Hair follicular keratinocyte (primary cell): ENCODE data around the gene RC3H1. TPM values are rescaled to one million over a fixed set of nuclear protein-coding genes. Genes with fewer than 3 reads are reported as not detected.

Experiments used
- total RNA-seq: library from RNA; depleted of rRNA; stranded (reverse); fragments of >200 nt; gene quantifications from 2 replicates; pipeline ENCODE4 v1.2.3, GENCODE V29; 2015

The RC3H1 gene, protein sequence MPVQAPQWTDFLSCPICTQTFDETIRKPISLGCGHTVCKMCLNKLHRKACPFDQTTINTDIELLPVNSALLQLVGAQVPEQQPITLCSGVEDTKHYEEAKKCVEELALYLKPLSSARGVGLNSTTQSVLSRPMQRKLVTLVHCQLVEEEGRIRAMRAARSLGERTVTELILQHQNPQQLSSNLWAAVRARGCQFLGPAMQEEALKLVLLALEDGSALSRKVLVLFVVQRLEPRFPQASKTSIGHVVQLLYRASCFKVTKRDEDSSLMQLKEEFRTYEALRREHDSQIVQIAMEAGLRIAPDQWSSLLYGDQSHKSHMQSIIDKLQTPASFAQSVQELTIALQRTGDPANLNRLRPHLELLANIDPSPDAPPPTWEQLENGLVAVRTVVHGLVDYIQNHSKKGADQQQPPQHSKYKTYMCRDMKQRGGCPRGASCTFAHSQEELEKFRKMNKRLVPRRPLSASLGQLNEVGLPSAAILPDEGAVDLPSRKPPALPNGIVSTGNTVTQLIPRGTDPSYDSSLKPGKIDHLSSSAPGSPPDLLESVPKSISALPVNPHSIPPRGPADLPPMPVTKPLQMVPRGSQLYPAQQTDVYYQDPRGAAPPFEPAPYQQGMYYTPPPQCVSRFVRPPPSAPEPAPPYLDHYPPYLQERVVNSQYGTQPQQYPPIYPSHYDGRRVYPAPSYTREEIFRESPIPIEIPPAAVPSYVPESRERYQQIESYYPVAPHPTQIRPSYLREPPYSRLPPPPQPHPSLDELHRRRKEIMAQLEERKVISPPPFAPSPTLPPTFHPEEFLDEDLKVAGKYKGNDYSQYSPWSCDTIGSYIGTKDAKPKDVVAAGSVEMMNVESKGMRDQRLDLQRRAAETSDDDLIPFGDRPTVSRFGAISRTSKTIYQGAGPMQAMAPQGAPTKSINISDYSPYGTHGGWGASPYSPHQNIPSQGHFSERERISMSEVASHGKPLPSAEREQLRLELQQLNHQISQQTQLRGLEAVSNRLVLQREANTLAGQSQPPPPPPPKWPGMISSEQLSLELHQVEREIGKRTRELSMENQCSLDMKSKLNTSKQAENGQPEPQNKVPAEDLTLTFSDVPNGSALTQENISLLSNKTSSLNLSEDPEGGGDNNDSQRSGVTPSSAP
- 5.7 and 8.0 TPM in 2 replicates for total RNA-seq

DNA sequence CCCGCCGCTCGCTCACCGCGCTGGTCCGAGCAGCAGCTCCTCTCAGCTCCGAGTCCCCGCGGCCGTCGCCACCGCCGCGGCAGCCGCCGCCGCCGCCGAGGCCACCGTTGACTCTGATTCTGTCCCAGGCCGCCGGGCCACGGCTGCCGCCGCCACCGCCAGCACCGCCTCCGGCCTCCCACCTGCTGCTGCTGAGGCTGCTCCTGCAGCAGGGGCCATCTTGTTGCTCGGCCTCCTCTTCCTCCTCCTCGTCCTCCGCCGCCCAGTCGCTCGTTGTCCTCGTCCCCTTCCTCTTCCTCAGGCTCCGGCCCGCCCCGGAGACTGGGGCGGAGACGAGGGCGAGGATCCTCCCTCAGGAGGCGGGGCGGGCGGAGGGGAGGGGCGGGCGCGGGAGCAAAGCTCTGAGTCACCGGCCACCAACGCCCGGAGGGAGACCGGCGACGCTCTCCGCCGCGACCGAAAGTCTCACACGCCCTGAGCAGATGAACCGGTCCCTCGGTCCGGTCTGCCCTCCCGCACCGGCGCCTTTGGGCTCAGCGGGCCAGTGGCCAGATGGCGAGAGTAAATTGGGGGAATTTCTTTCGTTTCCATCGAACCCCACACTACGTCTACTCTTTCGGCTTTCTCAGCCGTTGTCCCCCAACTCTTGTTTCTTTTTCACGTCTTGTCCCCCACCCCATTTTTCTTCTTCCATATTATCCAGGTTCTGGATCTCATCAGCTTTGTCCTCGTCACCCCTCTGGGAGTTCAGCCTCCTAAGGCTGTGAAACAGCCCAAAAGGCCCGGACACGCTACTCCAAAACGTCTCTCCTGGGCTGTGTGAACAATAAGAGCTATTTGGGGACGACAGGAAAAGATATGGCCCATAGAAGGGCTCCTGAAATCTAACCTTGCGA lies at the start of gene RC3H1:
Gene RC3H1 (minus strand): TSS at position 278 of the 896 bp plus-strand sequence. CDS start 29,372 bp downstream, outside the sequence.

DNA sequence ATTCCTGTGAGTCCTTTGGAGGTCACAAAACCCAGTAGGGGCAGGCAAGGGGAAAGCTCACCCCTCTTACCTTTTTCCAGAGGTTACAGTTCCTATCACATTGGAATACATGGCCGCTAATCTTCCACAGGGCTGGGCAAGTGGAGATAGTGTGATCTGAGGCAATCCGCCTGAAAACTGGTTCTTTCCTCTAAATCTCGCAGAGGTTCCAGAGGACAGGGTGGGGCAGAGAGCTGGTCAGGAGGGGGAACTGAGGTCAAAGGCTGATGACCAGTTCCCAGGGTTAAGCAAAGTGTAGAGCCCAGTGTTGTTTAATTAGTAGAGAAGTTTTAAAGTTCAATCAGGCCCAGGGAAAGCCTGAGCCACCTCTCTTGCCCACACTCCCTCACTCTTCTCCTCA lies 105.0 kb downstream of the RC3H1 start, which contains the start of gene SERPINC1:
Gene SERPINC1 (minus strand): TSS at position 179 of the 400 bp plus-strand sequence. CDS start 68 bp downstream, at position 111.

Other genes starting within 250 kb of the RC3H1 start
- 23.5 and 23.9 TPM in 2 replicates for gene DARS2, start 197.7 kb downstream of the RC3H1 start, total RNA-seq
- gene CENPL, start 197.5 kb downstream of the RC3H1 start, total RNA-seq = 10.9 and 14.5 TPM in 2 replicates
- 521 and 783 TPM in 2 replicates for gene GAS5, start 154.4 kb downstream of the RC3H1 start, total RNA-seq
- 1.0 and 1.5 TPM in 2 replicates for gene ZBTB37, start 154.0 kb downstream of the RC3H1 start, total RNA-seq
- gene SERPINC1, start 105.0 kb downstream of the RC3H1 start, total RNA-seq = not detected in 2 replicates
- gene RABGAP1L, start 137.2 kb upstream of the RC3H1 start, total RNA-seq = 12.6 and 34.7 TPM in 2 replicates